HEK293T (cell line): ENCODE measurements around the gene TNIK.

Source experiments
- BHLHE40 ChIP-seq: fragments of 450-650 bp; IDR thresholded peaks from 2 replicates; pipeline ENCODE4 v1.6.1; 2016; ENCODE audit warnings: mild to moderate bottlenecking, moderate library complexity, borderline replicate concordance
- FOXK2 ChIP-seq: fragments of 450-650 bp; IDR thresholded peaks from 2 replicates; pipeline ENCODE4 v1.6.1; 2016; ENCODE audit warnings: mild to moderate bottlenecking
- HDGF ChIP-seq: fragments of 450-650 bp; IDR thresholded peaks from 2 replicates; pipeline ENCODE4 v1.6.1; 2017; ENCODE audit warnings: antibody characterized with exemption, borderline replicate concordance
- SP1 ChIP-seq: fragments of 450-650 bp; IDR thresholded peaks from 2 replicates; pipeline ENCODE4 v1.6.1; 2017

GRCh38 chr3:171446301-171446700, 13.9 kb downstream of the TNIK start:
- TF ChIP-seq SP1 (no peak), HDGF (no peak), BHLHE40 (no peak), FOXK2 (no peak)
